HCT116 (cell line): ENCODE measurements around the gene LACRT. TPM values are rescaled to one million over a fixed set of nuclear protein-coding genes. Genes with fewer than 3 reads are reported as not detected.

Experiments used
- ATAC-seq: fragments of 200-7000 bp; cut with Tn5 transposase; 2 replicates; pipeline ENCODE4 v1.9.1; 2020; ENCODE audit warnings: mild to moderate bottlenecking, moderate library complexity
- BruUV-seq: library from RNA; stranded (reverse); fragments of 400-500 nt; replicated peaks from 2 replicates; lab custom pipeline; 2021; lab: Mats Ljungman, UMichigan
- CTCF ChIA-PET: fragments of 300-600 bp; sonication (Branson Sonifier 250); formaldehyde crosslinking; loops from one replicate; lab custom pipeline; 2021; ENCODE audit warnings: antibody characterized with exemption; lab: Charles Lee
- POLR2A ChIA-PET: fragments of 300-600, 350-600 bp; sonication (Branson Sonifier 250); formaldehyde crosslinking; loops from one replicate; lab custom pipeline; 2021; ENCODE audit warnings: antibody characterized with exemption; lab: Charles Lee
- RAD21 ChIA-PET, 2 experiments: fragments of 300-600 bp; sonication (Branson Sonifier 250); formaldehyde crosslinking; loops; one replicate each; lab custom pipeline; 2023; ENCODE audit warnings: low total read pairs in 2 of 2; ENCODE audit not compliant: uncharacterized antibody in 2 of 2, unreplicated experiment in 2 of 2, low non-redundant PET in 1 of 2; lab: Charles Lee
- DNase-seq: peaks from one replicate; pipeline ENCODE4 v3.0.0-alpha.2; 2010; ENCODE audit warnings: low read depth, low spot score
- H2AFZ ChIP-seq: fragments of 200-600 bp; shearing (Covaris generic), sonication (generic); 2 replicates; pipeline ENCODE4 v1.6.1; 2017; ENCODE audit warnings: low read depth, mixed run types, mixed read lengths, antibody characterized with exemption, low read length; ENCODE audit not compliant: poor library complexity, severe bottlenecking
- H3K27ac ChIP-seq: 2 replicates; pipeline ENCODE4 v1.5.1; 2012; ENCODE audit warnings: low read depth, low read length
- H3K27me3 ChIP-seq: fragments of 200-600 bp; sonication (generic); 2 replicates; pipeline ENCODE4 v1.6.1; 2016; ENCODE audit warnings: mixed run types, low read length, mixed read lengths; ENCODE audit not compliant: insufficient read depth
- H3K36me3 ChIP-seq, 2 experiments: fragments of 200-500 bp in 1 of 2; fragments of 200-600 bp in 1 of 2; sonication (Bioruptor generic) in 1 of 2; sonication (generic) in 1 of 2; 2 replicates each; pipeline versions ENCODE4 v1.5.1 to v1.6.1; 2014 to 2016; ENCODE audit warnings: low read length in 2 of 2, inconsistent platforms in 1 of 2, mixed read lengths in 1 of 2, mixed run types in 1 of 2; ENCODE audit not compliant: insufficient read depth in 2 of 2, control insufficient read depth in 1 of 2
- H3K4me1 ChIP-seq, 2 experiments: fragments of 200-600 bp in 1 of 2; sonication (generic) in 1 of 2; 2 replicates each; pipeline versions ENCODE4 v1.5.1 to v1.6.1; 2012 to 2017; ENCODE audit warnings: low read length in 2 of 2, inconsistent platforms in 1 of 2, mild to moderate bottlenecking in 1 of 2, mixed read lengths in 1 of 2, mixed run types in 1 of 2, moderate library complexity in 1 of 2; ENCODE audit not compliant: insufficient read depth in 2 of 2, control insufficient read depth in 1 of 2
- H3K4me2 ChIP-seq: fragments of 200-600 bp; sonication (generic); 2 replicates; pipeline ENCODE4 v1.6.1; 2017; ENCODE audit warnings: mixed run types, low read length, mixed read lengths
- H3K4me3 ChIP-seq, 2 experiments: fragments of 200-600 bp in 1 of 2; sonication (generic) in 1 of 2; replicated peaks in 1 of 2; 2 replicates each; pipeline ENCODE4 v1.5.1; 2011 to 2016; ENCODE audit warnings: low read length in 2 of 2, control low read depth in 1 of 2, low read depth in 1 of 2, mild to moderate bottlenecking in 1 of 2, mixed read lengths in 1 of 2, mixed run types in 1 of 2
- H3K79me2 ChIP-seq: fragments of 200-600 bp; sonication (generic); 2 replicates; pipeline ENCODE4 v1.6.1; 2017; ENCODE audit warnings: mild to moderate bottlenecking, mixed run types, low read length, moderate library complexity, mixed read lengths; ENCODE audit not compliant: insufficient read depth
- H3K9ac ChIP-seq: fragments of 200-600 bp; sonication (generic); 2 replicates; pipeline ENCODE4 v1.6.1; 2016; ENCODE audit warnings: low read length, mixed read lengths
- H3K9me2 ChIP-seq: fragments of 200-600 bp; sonication (generic), shearing (Covaris generic); 2 replicates; pipeline ENCODE4 v1.6.1; 2017; ENCODE audit warnings: mixed run types, mild to moderate bottlenecking, moderate library complexity; ENCODE audit not compliant: insufficient read depth
- H3K9me3 ChIP-seq, 2 experiments: fragments of 200-500 bp in 1 of 2; fragments of 200-600 bp in 1 of 2; sonication (Bioruptor generic) in 1 of 2; sonication (generic) in 1 of 2; 2 replicates each; pipeline ENCODE4 v1.6.1; 2014 to 2017; ENCODE audit warnings: low read length in 2 of 2, mixed read lengths in 2 of 2, inconsistent platforms in 1 of 2, low read depth in 1 of 2, mild to moderate bottlenecking in 1 of 2, mixed run types in 1 of 2, moderate library complexity in 1 of 2; ENCODE audit not compliant: control insufficient read depth in 1 of 2, insufficient read depth in 1 of 2
- H4K20me1 ChIP-seq: fragments of 200-600 bp; sonication (generic), shearing (Covaris generic); 2 replicates; pipeline ENCODE4 v1.6.1; 2017; ENCODE audit warnings: mixed run types, mild to moderate bottlenecking, moderate library complexity; ENCODE audit not compliant: insufficient read depth
- CTCF ChIP-seq, 3 experiments: fragments of 200-600 bp in 1 of 3; sonication (generic) in 1 of 3; IDR thresholded peaks in 2 of 3; conservative IDR thresholded peaks in 1 of 3; 2 replicates each; pipeline ENCODE4 v1.5.1; 2012 to 2017; ENCODE audit warnings: low read depth in 2 of 3, low read length in 2 of 3, antibody characterized with exemption in 1 of 3, borderline replicate concordance in 1 of 3, control low read depth in 1 of 3, mild to moderate bottlenecking in 1 of 3, mixed read lengths in 1 of 3, mixed run types in 1 of 3, moderate library complexity in 1 of 3; ENCODE audit not compliant: insufficient read depth in 1 of 3
- EZH2 ChIP-seq: fragments of 200-600 bp; sonication (generic); IDR thresholded peaks from 2 replicates; pipeline ENCODE4 v1.6.1; 2017; ENCODE audit warnings: antibody characterized with exemption, mixed run types
- EZH2phosphoT487 ChIP-seq: fragments of 200-600 bp; IDR thresholded peaks from 2 replicates; pipeline ENCODE4 v1.6.1; 2018; ENCODE audit warnings: antibody characterized with exemption, borderline replicate concordance
- FOSL1 ChIP-seq: IDR thresholded peaks from 2 replicates; pipeline ENCODE4 v1.6.1; 2012; ENCODE audit warnings: low read depth
- JUND ChIP-seq: IDR thresholded peaks from 2 replicates; pipeline ENCODE4 v1.6.1; 2012
- RAD21 ChIP-seq: IDR thresholded peaks from 2 replicates; pipeline ENCODE4 v1.6.1; 2012; ENCODE audit warnings: low read depth, mild to moderate bottlenecking
- SRF ChIP-seq: IDR thresholded peaks from 2 replicates; pipeline ENCODE4 v1.6.1; 2012; ENCODE audit warnings: low read depth
- TCF7L2 ChIP-seq: IDR thresholded peaks from 2 replicates; pipeline ENCODE4 v1.7.0; 2011; ENCODE audit warnings: borderline replicate concordance, inconsistent platforms; ENCODE audit not compliant: insufficient read depth, insufficient read length; ENCODE audit errors: extremely low read depth
- YY1 ChIP-seq: IDR thresholded peaks from 2 replicates; pipeline ENCODE4 v1.6.1; 2011; ENCODE audit warnings: low read length, low read depth, moderate library complexity, mild to moderate bottlenecking; ENCODE audit not compliant: insufficient replicate concordance; ENCODE audit errors: extremely low read depth
- ZBTB33 ChIP-seq: IDR thresholded peaks from 2 replicates; pipeline ENCODE4 v1.6.1; 2011; ENCODE audit warnings: mild to moderate bottlenecking, low read length, moderate library complexity; ENCODE audit not compliant: insufficient replicate concordance; ENCODE audit errors: extremely low read depth
- intact Hi-C: fragments of 100-400 bp; cut with micrococcal nuclease; formaldehyde crosslinking; loops from 2 replicates; pipeline ENCODE4 v1.10.0; 2022
- total RNA-seq: library from RNA; stranded (reverse); gene quantifications from one replicate; pipeline ENCODE4 v1.2.1, GENCODE V29; 2021; ENCODE audit not compliant: unreplicated experiment

Gene LACRT
- total RNA-seq, 1 experiment from 2014 or later: not detected

- Histone ChIP-seq H3K4me1 (peaks cover 0 to 5% of the 10 kb centered on the region in 2 experiments; a peak in 1 of 4 replicates), H3K36me3 (no peaks in the 10 kb centered on the region), H3K79me2 (no peaks in the 10 kb centered on the region), H3K9me2 (no peaks in the 10 kb centered on the region), H3K27me3 (peaks cover 9% of the 10 kb centered on the region; the same call in 1 of the 2 replicates), H2AFZ (no peak overlapping the region), H3K9me3 (no peaks in the 10 kb centered on the region), H4K20me1 (no peaks in the 10 kb centered on the region), H3K4me3 (peak overlapping the region; percentile 11 to 13; a peak in 1 of 4 replicates), H3K9ac (no peak overlapping the region), H3K4me2 (peak overlapping the region; percentile 65), H3K27ac (no peak overlapping the region)
- POLR2A ChIA-PET: no interaction called here
- no peak for ATAC-seq
- intact Hi-C loops: no loop called here
- DNase-seq: no peak
- CTCF ChIA-PET: no interaction called here
- BruUV-seq: no TSS peak
- TF ChIP-seq SRF (no peak), ZBTB33 (no peak), EZH2phosphoT487 (no peak)
- RAD21 ChIA-PET: no interaction called here
These were observed 45.8 kb downstream of the LACRT start for GRCh38 chr12:54588890-54589267.

GRCh38 chr12:54588110-54588889 is 46.4 kb downstream of the LACRT start, which contains the start of gene PPP1R1A:
TSS of gene PPP1R1A (minus strand) at chr12:54588659. CDS start at chr12:54588488, 171 bp downstream.
- Histone ChIP-seq H3K4me2 (peak within 1 kb of the TSS; percentile 65), H3K27ac (no peak within 1 kb of the TSS), H3K9ac (no peak within 1 kb of the TSS), H4K20me1 (no peaks in the 10 kb centered on the region), H3K4me1 (peaks cover 0 to 5% of the 10 kb centered on the region in 2 experiments; a peak in 1 of 4 replicates), H3K9me3 (no peaks in the 10 kb centered on the region), H3K79me2 (no peaks in the 10 kb centered on the region), H3K36me3 (no peaks in the 10 kb centered on the region), H2AFZ (no peak within 1 kb of the TSS), H3K4me3 (peak within 1 kb of the TSS; percentile 28 to 30; a peak in 2 of 4 replicates), H3K27me3 (peaks cover 11% of the 10 kb centered on the region; the same call in 1 of the 2 replicates), H3K9me2 (no peaks in the 10 kb centered on the region)
- no peak for DNase-seq
- ATAC-seq: peak; percentile 60
- RAD21 ChIA-PET: no interaction called here
- intact Hi-C loops: no loop called here
- POLR2A ChIA-PET: no interaction called here
- CTCF ChIA-PET: no interaction called here
- no TSS peak for BruUV-seq
- TF ChIP-seq CTCF (IDR thresholded peaks at IDR 0.05 in 2 of 3, conservative IDR thresholded peaks at IDR 0.05 in 1 of 3; ENCODE audit: borderline replicate concordance in 1 of 3, insufficient read depth in 1 of 3, low read depth in 2 of 3, low read length in 2 of 3) (no peak), ZBTB33 (no peak), JUND (no peak), FOSL1 (no peak), TCF7L2 (no peak), RAD21 (no peak), YY1 (no peak), EZH2 (no peak)
